ENCODE measurements around the gene TDO2.

- TF ChIP-seq CTCF (IDR thresholded peaks at IDR 0.05; ENCODE audit: low read depth, low read length): no peak
- no peak for TF ChIP-seq MYC (IDR thresholded peaks at IDR 0.05; ENCODE audit: low read depth, low read length)
- TF ChIP-seq POLR2A (IDR thresholded peaks at IDR 0.05; ENCODE audit: extremely low read depth, insufficient read length): no peak
- no peak for TF ChIP-seq MAX (IDR thresholded peaks at IDR 0.05; ENCODE audit: low read depth, low read length)
Observed at GRCh38 chr4:155930330-155930729, 26.8 kb downstream of the TDO2 start.
